Mesothelial cell of epicardium (in vitro differentiated cells): ENCODE results near the gene EFCAB8. TPM values are rescaled to one million over a fixed set of nuclear protein-coding genes. Genes with fewer than 3 reads are reported as not detected.
A peak's percentile ranks its signal among the peaks of the same experiment; 100 is the strongest.

ENCODE experiments used
- DNase-seq, 2 experiments: peaks; one replicate each; pipeline ENCODE4 v3.0.0; 2021; ENCODE audit warnings: low spot score in 2 of 2; ENCODE audit not compliant: unreplicated experiment in 2 of 2
- H3K27ac Mint-ChIP-seq: 2 replicates; pipeline ENCODE4 v1.8.0; 2021; ENCODE audit warnings: mixed read lengths
- H3K27me3 Mint-ChIP-seq: 2 replicates; pipeline ENCODE4 v1.8.0; 2021; ENCODE audit warnings: low read depth, mixed read lengths
- H3K36me3 Mint-ChIP-seq: 2 replicates; pipeline ENCODE4 v1.8.0; 2021; ENCODE audit warnings: mixed read lengths
- H3K4me1 Mint-ChIP-seq: 2 replicates; pipeline ENCODE4 v1.8.0; 2021; ENCODE audit warnings: mixed read lengths
- H3K4me3 Mint-ChIP-seq: 2 replicates; pipeline ENCODE4 v1.8.0; 2021; ENCODE audit warnings: mild to moderate bottlenecking, moderate library complexity, mixed read lengths
- H3K9me3 Mint-ChIP-seq: 2 replicates; pipeline ENCODE4 v1.8.0; 2021; ENCODE audit warnings: mixed read lengths
- total RNA-seq: library from RNA; stranded (reverse); gene quantifications from 3 replicates; pipeline ENCODE4 v1.2.1, GENCODE V29; 2021
- TF ChIP-seq, protein P1 (sequence below): fragments of 200-600 bp; sonication (generic); IDR thresholded peaks from one replicate; pipeline ENCODE4 v1.5.0; 2021; ENCODE audit warnings: antibody characterized with exemption; ENCODE audit not compliant: unreplicated experiment

EFCAB8 gene
- total RNA-seq, 1 donor from 2014 or later = 0.47 TPM

GRCh38 chr20:32837157-32837556, 21.6 kb upstream of the EFCAB8 start:
- H3K9me3 Mint-ChIP-seq = no peaks in the 10 kb centered on the region
- TF ChIP-seq, protein P1, sequence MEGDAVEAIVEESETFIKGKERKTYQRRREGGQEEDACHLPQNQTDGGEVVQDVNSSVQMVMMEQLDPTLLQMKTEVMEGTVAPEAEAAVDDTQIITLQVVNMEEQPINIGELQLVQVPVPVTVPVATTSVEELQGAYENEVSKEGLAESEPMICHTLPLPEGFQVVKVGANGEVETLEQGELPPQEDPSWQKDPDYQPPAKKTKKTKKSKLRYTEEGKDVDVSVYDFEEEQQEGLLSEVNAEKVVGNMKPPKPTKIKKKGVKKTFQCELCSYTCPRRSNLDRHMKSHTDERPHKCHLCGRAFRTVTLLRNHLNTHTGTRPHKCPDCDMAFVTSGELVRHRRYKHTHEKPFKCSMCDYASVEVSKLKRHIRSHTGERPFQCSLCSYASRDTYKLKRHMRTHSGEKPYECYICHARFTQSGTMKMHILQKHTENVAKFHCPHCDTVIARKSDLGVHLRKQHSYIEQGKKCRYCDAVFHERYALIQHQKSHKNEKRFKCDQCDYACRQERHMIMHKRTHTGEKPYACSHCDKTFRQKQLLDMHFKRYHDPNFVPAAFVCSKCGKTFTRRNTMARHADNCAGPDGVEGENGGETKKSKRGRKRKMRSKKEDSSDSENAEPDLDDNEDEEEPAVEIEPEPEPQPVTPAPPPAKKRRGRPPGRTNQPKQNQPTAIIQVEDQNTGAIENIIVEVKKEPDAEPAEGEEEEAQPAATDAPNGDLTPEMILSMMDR = no peak
- peaks cover 35% of the 10 kb centered on the region for H3K36me3 Mint-ChIP-seq
- H3K27ac Mint-ChIP-seq = no peak overlapping the region
- no peaks in the 10 kb centered on the region for H3K27me3 Mint-ChIP-seq
- H3K4me3 Mint-ChIP-seq = no peak overlapping the region
- peaks cover 7% of the 10 kb centered on the region for H3K4me1 Mint-ChIP-seq
- DNase-seq = no peak

GRCh38 chr20:32839227-32839981, 19.3 kb upstream of the EFCAB8 start:
- TF ChIP-seq, protein P1 = no peak
- no peaks in the 10 kb centered on the region for H3K27me3 Mint-ChIP-seq
- H3K36me3 Mint-ChIP-seq = peaks cover 40% of the 10 kb centered on the region
- H3K4me3 Mint-ChIP-seq = no peak overlapping the region
- H3K9me3 Mint-ChIP-seq = no peaks in the 10 kb centered on the region
- no peak for DNase-seq
- peak overlapping the region; percentile 69 for H3K27ac Mint-ChIP-seq
- peaks cover 6% of the 10 kb centered on the region for H3K4me1 Mint-ChIP-seq

- DNase-seq = no peak
- Mint-ChIP-seq H3K27ac (peak overlapping the region; percentile 69), H3K4me3 (no peak overlapping the region), H3K27me3 (no peaks in the 10 kb centered on the region), H3K36me3 (peaks cover 37% of the 10 kb centered on the region), H3K4me1 (peaks cover 6% of the 10 kb centered on the region), H3K9me3 (no peaks in the 10 kb centered on the region)
- TF ChIP-seq, protein P1 = no peak
These were observed 18.8 kb upstream of the EFCAB8 start for GRCh38 chr20:32839982-32840285.

GRCh38 chr20:32841174-32841573, 17.5 kb upstream of the EFCAB8 start:
- Mint-ChIP-seq H3K27ac (no peak overlapping the region), H3K36me3 (peaks cover 34% of the 10 kb centered on the region), H3K4me1 (peaks cover 6% of the 10 kb centered on the region), H3K27me3 (no peaks in the 10 kb centered on the region), H3K9me3 (no peaks in the 10 kb centered on the region), H3K4me3 (no peak overlapping the region)
- no peak for DNase-seq
- TF ChIP-seq, protein P1 = no peak

GRCh38 chr20:32841632-32842031, 17.1 kb upstream of the EFCAB8 start:
- no peaks in the 10 kb centered on the region for H3K9me3 Mint-ChIP-seq
- TF ChIP-seq, protein P1 = no peak
- H3K4me1 Mint-ChIP-seq = peaks cover 6% of the 10 kb centered on the region
- no peaks in the 10 kb centered on the region for H3K27me3 Mint-ChIP-seq
- no peak for DNase-seq
- H3K4me3 Mint-ChIP-seq = no peak overlapping the region
- H3K27ac Mint-ChIP-seq = no peak overlapping the region
- H3K36me3 Mint-ChIP-seq = peaks cover 34% of the 10 kb centered on the region
